ENCODE results near the gene ZNF281. TPM values are rescaled to one million over a fixed set of nuclear protein-coding genes. Genes with fewer than 3 reads are reported as not detected.
"Not testable (repeated sequence)": the region's sequence is repeated elsewhere in the genome, so short reads cannot be mapped to it uniquely, and the experiment has no call there.

The ZNF281 gene
- total RNA-seq, 6 experiments from 2014 or later = 12.6 to 15.2 (median 13.8) TPM

DNA sequence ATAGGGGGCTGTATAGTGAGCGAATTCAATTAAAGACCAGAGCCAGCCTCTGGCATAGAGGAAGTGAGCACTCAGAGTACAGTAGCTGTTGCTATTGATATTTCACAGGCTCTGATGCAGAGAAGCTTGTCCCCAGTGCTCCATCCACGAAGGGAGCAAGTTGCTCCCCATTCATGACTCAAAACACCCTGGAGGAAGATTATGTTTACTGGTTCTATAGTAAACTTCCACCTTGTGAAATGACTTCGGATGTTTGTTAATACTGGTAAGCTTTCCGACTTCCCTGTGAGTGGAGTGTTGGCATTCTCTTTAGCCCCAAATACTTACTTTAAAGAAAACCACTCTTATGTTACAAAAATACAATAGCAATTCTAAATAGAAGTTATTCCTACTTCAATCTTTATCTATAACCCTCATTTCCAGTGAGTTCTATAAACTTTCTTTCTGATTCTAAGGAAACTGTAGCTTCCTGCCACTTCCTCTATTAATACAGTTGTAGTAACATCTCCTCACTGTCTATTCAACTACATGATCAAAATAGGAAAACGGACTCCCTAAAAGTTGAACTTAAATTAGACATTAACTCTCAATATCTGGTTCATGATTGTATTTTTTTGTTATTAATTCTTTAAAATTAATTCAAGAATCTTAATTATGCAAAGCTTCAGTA is 46.4 kb downstream of the ZNF281 start:
- 47% methylated on average over 5 of the region's 5 CpGs for WGBS (ENCODE audit: insufficient coverage, low coverage, low lambda C conversion rate, missing lambda C conversion rate)
- Histone ChIP-seq H3K4me1 (peaks cover 0 to 36% (median 7%) of the 10 kb centered on the region in 4 donors), H3K36me3 (no peaks in the 10 kb centered on the region), H3K9me3 (no peaks in the 10 kb centered on the region), H3K27me3 (no peaks in the 10 kb centered on the region), H3K4me3 (no peak overlapping the region), H3K27ac (no peak overlapping the region)
- intact Hi-C loops (cut with DNase I) = loop anchor here in 1 of 2 donors (10.0 kb wide), 1 partner anchor 51 kb away; the partner anchor contains the start of gene ZNF281
- TF ChIP-seq, protein P1, sequence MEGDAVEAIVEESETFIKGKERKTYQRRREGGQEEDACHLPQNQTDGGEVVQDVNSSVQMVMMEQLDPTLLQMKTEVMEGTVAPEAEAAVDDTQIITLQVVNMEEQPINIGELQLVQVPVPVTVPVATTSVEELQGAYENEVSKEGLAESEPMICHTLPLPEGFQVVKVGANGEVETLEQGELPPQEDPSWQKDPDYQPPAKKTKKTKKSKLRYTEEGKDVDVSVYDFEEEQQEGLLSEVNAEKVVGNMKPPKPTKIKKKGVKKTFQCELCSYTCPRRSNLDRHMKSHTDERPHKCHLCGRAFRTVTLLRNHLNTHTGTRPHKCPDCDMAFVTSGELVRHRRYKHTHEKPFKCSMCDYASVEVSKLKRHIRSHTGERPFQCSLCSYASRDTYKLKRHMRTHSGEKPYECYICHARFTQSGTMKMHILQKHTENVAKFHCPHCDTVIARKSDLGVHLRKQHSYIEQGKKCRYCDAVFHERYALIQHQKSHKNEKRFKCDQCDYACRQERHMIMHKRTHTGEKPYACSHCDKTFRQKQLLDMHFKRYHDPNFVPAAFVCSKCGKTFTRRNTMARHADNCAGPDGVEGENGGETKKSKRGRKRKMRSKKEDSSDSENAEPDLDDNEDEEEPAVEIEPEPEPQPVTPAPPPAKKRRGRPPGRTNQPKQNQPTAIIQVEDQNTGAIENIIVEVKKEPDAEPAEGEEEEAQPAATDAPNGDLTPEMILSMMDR (IDR thresholded peaks at IDR 0.05) = no peak
- no peak for TF ChIP-seq POLR2A (IDR thresholded peaks at IDR 0.05)
- ATAC-seq (no peak), DNase-seq (no peak)

DNA sequence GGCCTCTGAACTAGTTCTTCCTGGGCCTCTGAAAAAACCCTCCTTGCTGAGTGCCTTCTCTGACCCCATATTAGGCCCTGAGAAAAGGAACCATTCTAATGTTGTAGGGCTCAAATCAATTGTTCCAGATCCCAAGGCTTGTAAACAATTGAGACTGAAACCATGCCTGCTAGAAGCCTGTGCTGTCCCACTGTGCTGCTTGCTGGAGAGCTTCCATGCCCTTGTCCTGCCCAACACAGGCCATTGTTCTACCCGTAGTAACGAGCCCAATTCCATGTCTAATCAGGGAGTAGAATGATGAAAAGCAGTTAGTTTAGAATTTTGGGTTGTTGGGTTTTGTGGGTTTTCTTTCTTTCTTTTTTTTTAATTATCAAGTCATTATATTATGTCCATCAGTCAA is 47.4 kb downstream of the ZNF281 start:
- TF ChIP-seq, protein P1 (IDR thresholded peaks at IDR 0.05) = no peak
- no peak for TF ChIP-seq POLR2A (IDR thresholded peaks at IDR 0.05)
- Histone ChIP-seq H3K9me3 (no peaks in the 10 kb centered on the region), H3K4me1 (peaks cover 0 to 30% (median 7%) of the 10 kb centered on the region in 4 donors), H3K27ac (no peak overlapping the region), H3K27me3 (no peaks in the 10 kb centered on the region), H3K36me3 (no peaks in the 10 kb centered on the region), H3K4me3 (no peak overlapping the region)
- intact Hi-C loops (cut with DNase I) = loop anchor here in 1 of 2 donors (10.0 kb wide), 1 partner anchor 52 kb away; the partner anchor contains the start of gene ZNF281
- ATAC-seq (no peak), DNase-seq (no peak)
- WGBS (ENCODE audit: insufficient coverage, low coverage, low lambda C conversion rate, missing lambda C conversion rate) = 81% methylated on average over 2 of the region's 2 CpGs

DNA sequence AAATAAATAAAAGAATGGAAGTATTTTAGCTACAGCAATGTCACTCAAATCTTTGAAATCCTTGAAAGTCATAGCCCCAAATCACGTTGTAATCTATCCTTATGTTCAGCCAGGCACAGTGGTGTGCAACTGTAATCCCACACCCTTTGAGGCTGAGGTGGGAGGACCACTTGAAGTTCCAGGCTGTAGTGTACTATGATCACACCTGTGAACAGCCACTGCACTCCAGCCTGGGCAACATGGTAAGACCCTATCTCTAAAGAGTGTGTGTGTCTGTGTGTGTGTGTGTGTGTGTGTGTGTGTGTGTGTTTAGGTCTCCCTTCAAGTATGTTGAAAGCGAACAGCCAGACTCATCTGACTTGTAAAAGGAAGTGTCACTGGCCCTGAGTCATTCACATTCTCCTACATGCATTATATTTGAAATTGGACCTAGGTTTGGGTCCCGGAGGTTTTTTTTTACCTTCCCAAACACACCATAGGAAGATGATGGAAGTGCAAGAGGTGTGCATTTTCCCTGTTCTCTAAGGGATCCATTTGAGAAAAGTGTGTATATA is 50.1 kb downstream of the ZNF281 start:
- H3K4me1 ChIP-seq = peaks cover 0 to 11% (median 3%) of the 10 kb centered on the region in 4 donors
- H3K27ac ChIP-seq = no peak overlapping the region
- no peak for ATAC-seq
- TF ChIP-seq POLR2A (IDR thresholded peaks at IDR 0.05) = no peak
- no peaks in the 10 kb centered on the region for H3K36me3 ChIP-seq
- intact Hi-C loops (cut with DNase I) = loop anchor here in 1 of 2 donors (10.0 kb wide), 1 partner anchor 55 kb away; the partner anchor contains the start of gene ZNF281
- no peak overlapping the region for H3K4me3 ChIP-seq
- no peaks in the 10 kb centered on the region for H3K9me3 ChIP-seq
- 56% methylated on average over 3 of the region's 3 CpGs for WGBS (ENCODE audit: insufficient coverage, low coverage, low lambda C conversion rate, missing lambda C conversion rate)
- H3K27me3 ChIP-seq = no peaks in the 10 kb centered on the region
- no peak for DNase-seq

DNA sequence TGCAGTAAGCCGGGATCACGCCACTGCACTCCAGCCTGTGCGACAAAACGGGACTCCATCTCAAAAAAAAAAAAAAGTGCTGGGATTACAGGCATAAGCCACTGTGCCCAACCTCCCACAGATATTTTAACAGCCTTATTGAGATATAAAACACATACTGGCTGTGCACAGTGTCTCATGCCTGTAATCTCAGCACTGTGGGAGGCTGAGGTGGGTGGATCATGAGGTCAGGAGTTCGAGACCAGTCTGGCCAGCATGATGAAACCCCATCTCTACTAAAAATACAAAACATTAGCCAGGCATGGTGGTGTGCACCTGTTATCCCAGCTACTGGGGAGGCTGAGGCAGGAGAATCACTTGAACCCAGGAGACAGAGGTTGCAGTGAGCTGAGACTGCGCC is 51.9 kb downstream of the ZNF281 start:
- intact Hi-C loops (cut with DNase I); H3K27me3 ChIP-seq; H3K36me3 ChIP-seq; H3K9me3 ChIP-seq; H3K4me3 ChIP-seq; ATAC-seq; H3K27ac ChIP-seq; H3K4me1 ChIP-seq; DNase-seq: not testable (repeated sequence)
- 78% methylated on average over 6 of the region's 6 CpGs for WGBS (ENCODE audit: insufficient coverage, low coverage, low lambda C conversion rate, missing lambda C conversion rate)

DNA sequence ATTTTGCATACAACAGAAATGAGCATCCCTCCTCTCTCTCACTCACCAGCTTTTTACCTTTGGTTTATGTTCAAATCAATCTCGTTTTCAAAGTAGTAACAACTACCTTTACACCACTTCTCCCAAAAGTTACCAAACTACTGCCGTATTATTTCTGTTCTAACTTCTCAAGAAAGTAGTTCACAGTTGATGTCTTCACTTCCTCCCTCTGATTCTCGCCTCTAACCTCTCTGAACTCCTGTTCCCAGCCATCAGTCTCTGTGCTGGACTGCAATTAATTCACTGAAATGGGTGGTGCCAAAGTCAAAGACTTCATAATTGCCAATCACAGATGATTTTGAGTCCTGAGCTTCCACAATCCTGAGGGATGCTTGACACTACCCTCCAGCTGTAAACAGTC is 54.0 kb downstream of the ZNF281 start:
- ATAC-seq = no peak

More for the DNA sequence above, 54.0 kb downstream of the ZNF281 start:
- peaks cover 0 to 11% (median 0%) of the 10 kb centered on the region in 4 donors for H3K4me1 ChIP-seq
- H3K36me3 ChIP-seq = no peaks in the 10 kb centered on the region
- DNase-seq = no peak
- WGBS (ENCODE audit: insufficient coverage, low coverage, low lambda C conversion rate, missing lambda C conversion rate) = 68% methylated on average over 3 of the region's 3 CpGs
- no peak overlapping the region for H3K27ac ChIP-seq
- intact Hi-C loops (cut with DNase I) = no loop called here
- H3K4me3 ChIP-seq = no peak overlapping the region
- no peaks in the 10 kb centered on the region for H3K9me3 ChIP-seq
- H3K27me3 ChIP-seq = no peaks in the 10 kb centered on the region
- TF ChIP-seq, protein P1 (IDR thresholded peaks at IDR 0.05) = no peak
- TF ChIP-seq POLR2A (IDR thresholded peaks at IDR 0.05) = no peak

Other genes starting within 250 kb of the ZNF281 start
- gene KIF14, start 210.7 kb upstream of the ZNF281 start, total RNA-seq = under 1 TPM; 0.15 to 0.49 (median 0.38) TPM